MCF 10A (cell line): ENCODE measurements around the gene TES. TPM values are rescaled to one million over a fixed set of nuclear protein-coding genes. Genes with fewer than 3 reads are reported as not detected.

ENCODE experiments used
- BruUV-seq: library from RNA; stranded (reverse); fragments of 400-500 nt; replicated peaks from 2 replicates; lab custom pipeline; 2021; lab: Mats Ljungman, UMichigan
- CTCF ChIA-PET: fragments of 300-600 bp; sonication (Branson Sonifier 250); formaldehyde crosslinking; extraction: SDS; loops from one replicate; lab custom pipeline; 2021; ENCODE audit warnings: antibody characterized with exemption, inconsistent platforms; lab: Yijun Ruan, JAX
- POLR2A ChIA-PET: fragments of 300-600, 350-650 bp; sonication (Branson Sonifier 250); formaldehyde crosslinking; extraction: SDS; loops from one replicate; lab custom pipeline; 2020; ENCODE audit warnings: antibody characterized with exemption, inconsistent platforms; lab: Yijun Ruan, JAX
- DNase-seq: peaks from one replicate; pipeline ENCODE4 v3.0.0-alpha.2; 2018; ENCODE audit not compliant: unreplicated experiment
- H3K27ac Mint-ChIP-seq: one replicate; pipeline ENCODE4 v1.8.0; 2022; ENCODE audit warnings: mild to moderate bottlenecking, low read depth, mixed read lengths; ENCODE audit not compliant: unreplicated experiment
- H3K27me3 Mint-ChIP-seq: one replicate; pipeline ENCODE4 v1.8.0; 2022; ENCODE audit warnings: mixed read lengths; ENCODE audit not compliant: insufficient read depth, unreplicated experiment
- H3K36me3 Mint-ChIP-seq: one replicate; pipeline ENCODE4 v1.8.0; 2022; ENCODE audit warnings: mild to moderate bottlenecking, moderate library complexity, mixed read lengths; ENCODE audit not compliant: insufficient read depth, unreplicated experiment
- H3K4me1 Mint-ChIP-seq: one replicate; pipeline ENCODE4 v1.8.0; 2022; ENCODE audit warnings: mixed read lengths; ENCODE audit not compliant: insufficient read depth, unreplicated experiment
- H3K4me3 Mint-ChIP-seq: one replicate; pipeline ENCODE4 v1.8.0; 2022; ENCODE audit warnings: mild to moderate bottlenecking, moderate library complexity, mixed read lengths; ENCODE audit not compliant: unreplicated experiment
- H3K9me3 Mint-ChIP-seq: one replicate; pipeline ENCODE4 v1.8.0; 2022; ENCODE audit warnings: mixed read lengths; ENCODE audit not compliant: unreplicated experiment
- intact Hi-C: fragments of 100-400 bp; cut with micrococcal nuclease; formaldehyde crosslinking; loops from 2 replicates; pipeline ENCODE4 v1.14.1; 2022
- total RNA-seq: library from RNA; stranded (reverse); gene quantifications from 2 replicates; pipeline ENCODE4 v1.2.3, GENCODE V29; 2022
- TF ChIP-seq, protein P1 (sequence below): fragments of 200-600 bp; IDR thresholded peaks from one replicate; pipeline ENCODE4 v1.8.0; 2022; ENCODE audit warnings: antibody characterized with exemption, mild to moderate bottlenecking; ENCODE audit not compliant: unreplicated experiment

The TES gene
- total RNA-seq, 1 experiment from 2014 or later, result 162 TPM

DNA sequence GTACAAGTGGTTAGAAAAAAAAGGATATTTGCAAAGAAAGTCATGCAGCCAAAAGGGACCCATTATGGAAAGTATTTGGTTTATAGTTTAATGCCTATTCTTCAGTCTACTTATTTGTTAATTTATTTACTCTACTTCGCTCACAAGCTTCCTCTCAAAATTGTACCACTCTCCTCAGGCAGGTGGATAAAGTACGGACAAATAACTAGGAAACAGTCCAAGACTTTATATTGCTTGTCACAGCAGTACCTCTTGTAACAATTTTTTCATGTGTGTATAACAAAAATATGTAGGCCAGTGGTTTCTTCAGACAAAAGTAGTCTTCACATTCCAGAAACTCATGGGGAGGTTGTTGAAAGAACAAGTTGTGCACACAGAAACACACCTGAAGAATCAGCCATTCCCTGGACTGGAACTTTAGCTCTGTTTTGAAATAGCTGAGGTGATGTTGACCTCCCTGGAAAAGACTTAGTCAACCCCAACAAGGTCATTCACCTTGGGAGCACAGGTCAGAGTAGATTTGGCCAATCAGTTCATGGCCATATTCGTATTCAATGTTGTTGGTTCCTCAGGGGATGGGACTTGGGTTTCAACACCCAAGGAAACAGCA lies 73.4 kb downstream of the TES start:
- no peak for DNase-seq
- H3K36me3 Mint-ChIP-seq, result no peaks in the 10 kb centered on the region
- no TSS peak for BruUV-seq
- ChIA-PET CTCF (interaction anchor here (0.6 to 1.1 kb wide), 3 partner anchors 11 to 200 kb away, joined by 3 read pairs; no protein-coding TSS in a partner anchor), POLR2A (interaction anchor here (0.7 to 2.3 kb wide), 6 partner anchors 12 to 838 kb away, joined by 3 to 27 read pairs (median 4); no protein-coding TSS in a partner anchor)
- TF ChIP-seq, protein P1, sequence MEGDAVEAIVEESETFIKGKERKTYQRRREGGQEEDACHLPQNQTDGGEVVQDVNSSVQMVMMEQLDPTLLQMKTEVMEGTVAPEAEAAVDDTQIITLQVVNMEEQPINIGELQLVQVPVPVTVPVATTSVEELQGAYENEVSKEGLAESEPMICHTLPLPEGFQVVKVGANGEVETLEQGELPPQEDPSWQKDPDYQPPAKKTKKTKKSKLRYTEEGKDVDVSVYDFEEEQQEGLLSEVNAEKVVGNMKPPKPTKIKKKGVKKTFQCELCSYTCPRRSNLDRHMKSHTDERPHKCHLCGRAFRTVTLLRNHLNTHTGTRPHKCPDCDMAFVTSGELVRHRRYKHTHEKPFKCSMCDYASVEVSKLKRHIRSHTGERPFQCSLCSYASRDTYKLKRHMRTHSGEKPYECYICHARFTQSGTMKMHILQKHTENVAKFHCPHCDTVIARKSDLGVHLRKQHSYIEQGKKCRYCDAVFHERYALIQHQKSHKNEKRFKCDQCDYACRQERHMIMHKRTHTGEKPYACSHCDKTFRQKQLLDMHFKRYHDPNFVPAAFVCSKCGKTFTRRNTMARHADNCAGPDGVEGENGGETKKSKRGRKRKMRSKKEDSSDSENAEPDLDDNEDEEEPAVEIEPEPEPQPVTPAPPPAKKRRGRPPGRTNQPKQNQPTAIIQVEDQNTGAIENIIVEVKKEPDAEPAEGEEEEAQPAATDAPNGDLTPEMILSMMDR, result no peak
- peak overlapping the region; percentile 90 for H3K27ac Mint-ChIP-seq
- intact Hi-C loops, result no loop called here
- H3K4me3 Mint-ChIP-seq, result no peak overlapping the region
- no peaks in the 10 kb centered on the region for H3K9me3 Mint-ChIP-seq
- H3K4me1 Mint-ChIP-seq, result peaks cover 40% of the 10 kb centered on the region
- H3K27me3 Mint-ChIP-seq, result no peaks in the 10 kb centered on the region

DNA sequence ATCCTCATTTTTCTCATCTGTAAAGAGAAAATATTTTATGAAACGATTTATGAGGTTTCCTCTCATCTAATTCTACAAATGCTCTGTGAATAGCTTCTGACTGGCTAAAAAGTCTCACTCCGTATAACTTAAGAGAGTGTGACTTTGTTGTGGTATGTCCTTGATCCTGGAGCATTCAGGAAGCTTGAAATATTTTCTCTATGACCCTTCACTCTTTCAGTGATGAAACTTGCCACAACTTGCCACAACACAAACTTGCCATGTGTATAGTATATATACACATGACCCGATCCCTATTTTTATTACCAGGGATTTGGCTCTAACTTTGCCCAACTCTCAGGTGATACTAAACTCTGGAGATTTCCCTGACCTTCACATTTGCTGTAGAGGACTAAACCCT lies 74.1 kb downstream of the TES start:
- H3K4me3 Mint-ChIP-seq, result no peak overlapping the region
- no peaks in the 10 kb centered on the region for H3K27me3 Mint-ChIP-seq
- peak overlapping the region; percentile 90 for H3K27ac Mint-ChIP-seq
- intact Hi-C loops, result no loop called here
- no TSS peak for BruUV-seq
- H3K36me3 Mint-ChIP-seq, result no peaks in the 10 kb centered on the region
- no peaks in the 10 kb centered on the region for H3K9me3 Mint-ChIP-seq
- POLR2A ChIA-PET, result interaction anchor here (0.6 to 2.3 kb wide), 10 partner anchors 12 to 838 kb away, joined by 3 to 27 read pairs (median 4); no protein-coding TSS in a partner anchor
- peaks cover 40% of the 10 kb centered on the region for H3K4me1 Mint-ChIP-seq
- TF ChIP-seq, protein P1, result no peak
- CTCF ChIA-PET, result interaction anchor here (0.6 to 2.3 kb wide), 6 partner anchors 12 to 211 kb away, joined by 3 to 5 read pairs (median 3); no protein-coding TSS in a partner anchor
- peak; percentile 46 for DNase-seq

DNA sequence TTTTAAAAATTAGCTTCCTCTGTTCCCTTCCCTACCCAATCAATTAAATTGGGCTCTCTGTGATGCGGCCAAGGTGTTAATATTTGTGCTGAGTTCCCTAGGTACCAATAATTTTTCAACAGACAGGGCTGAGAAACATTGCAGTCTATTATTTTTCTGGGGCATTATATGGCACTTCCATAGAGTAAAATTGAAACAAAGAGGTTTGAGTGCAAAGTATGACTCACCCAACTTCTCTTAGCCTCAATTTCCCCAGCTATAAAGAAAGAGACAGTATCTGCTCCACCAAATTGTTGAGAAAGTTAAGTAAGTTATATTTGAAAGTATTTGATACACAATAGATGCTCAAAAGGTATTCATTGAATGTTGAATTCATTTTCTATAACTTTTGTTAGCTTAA lies 74.9 kb downstream of the TES start:
- H3K4me3 Mint-ChIP-seq, result no peak overlapping the region
- H3K27ac Mint-ChIP-seq, result no peak overlapping the region
- TF ChIP-seq, protein P1, result no peak
- POLR2A ChIA-PET, result interaction anchor here (0.7 to 2.3 kb wide), 8 partner anchors 13 to 523 kb away, joined by 3 to 27 read pairs (median 4); no protein-coding TSS in a partner anchor
- BruUV-seq, result no TSS peak
- no peaks in the 10 kb centered on the region for H3K36me3 Mint-ChIP-seq
- intact Hi-C loops, result no loop called here
- no peak for DNase-seq
- H3K27me3 Mint-ChIP-seq, result no peaks in the 10 kb centered on the region
- H3K4me1 Mint-ChIP-seq, result peaks cover 40% of the 10 kb centered on the region
- CTCF ChIA-PET, result interaction anchor here (1.0 to 2.3 kb wide), 3 partner anchors 23 to 210 kb away, joined by 3 to 5 read pairs (median 4); no protein-coding TSS in a partner anchor
- H3K9me3 Mint-ChIP-seq, result no peaks in the 10 kb centered on the region

DNA sequence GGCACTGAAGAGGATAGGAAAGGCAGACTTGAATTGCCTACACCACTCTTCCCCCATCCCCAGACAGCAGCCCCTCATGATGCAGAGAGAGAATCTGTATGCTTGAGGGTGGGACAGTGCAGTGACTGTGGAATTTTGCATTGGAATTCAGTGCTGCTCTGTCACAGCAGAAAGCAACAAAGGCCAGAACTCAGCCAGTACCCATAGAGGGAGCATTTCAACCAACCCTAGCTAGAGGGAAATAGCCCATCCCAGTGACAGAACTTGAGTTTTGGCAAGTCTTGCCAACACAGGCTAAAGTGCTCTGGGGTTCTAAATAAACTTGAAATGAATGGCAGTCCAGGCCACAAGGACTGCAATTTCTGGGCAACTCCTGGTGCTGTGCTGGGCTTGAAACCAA lies 80.4 kb downstream of the TES start:
- Mint-ChIP-seq H3K4me1 (peaks cover 30% of the 10 kb centered on the region), H3K4me3 (no peak overlapping the region), H3K27ac (no peak overlapping the region), H3K36me3 (peaks cover 6% of the 10 kb centered on the region), H3K27me3 (no peaks in the 10 kb centered on the region), H3K9me3 (peaks cover 21% of the 10 kb centered on the region)
- TF ChIP-seq, protein P1, result no peak
- DNase-seq, result no peak
- intact Hi-C loops, result no loop called here
- CTCF ChIA-PET, result interaction anchor here (1.2 kb wide), 2 partner anchors 20 to 25 kb away, joined by 4 read pairs; no protein-coding TSS in a partner anchor
- POLR2A ChIA-PET, result interaction anchor here (1.2 kb wide), 2 partner anchors 12 to 19 kb away, joined by 3 to 5 read pairs; no protein-coding TSS in a partner anchor
- BruUV-seq, result no TSS peak
